NCI-H2227 treated with DMSO at 0.1 percent for 48 hours (cell line): ENCODE data around the gene ZNF385B.
"Not testable (repeated sequence)": the region's sequence is repeated elsewhere in the genome, so short reads cannot be mapped to it uniquely, and the experiment has no call there.

ENCODE experiments used
- DNase-seq: peaks from one replicate; lab custom pipeline; 2025; lab: John Stamatoyannopoulos, UW

ZNF385B gene

DNA sequence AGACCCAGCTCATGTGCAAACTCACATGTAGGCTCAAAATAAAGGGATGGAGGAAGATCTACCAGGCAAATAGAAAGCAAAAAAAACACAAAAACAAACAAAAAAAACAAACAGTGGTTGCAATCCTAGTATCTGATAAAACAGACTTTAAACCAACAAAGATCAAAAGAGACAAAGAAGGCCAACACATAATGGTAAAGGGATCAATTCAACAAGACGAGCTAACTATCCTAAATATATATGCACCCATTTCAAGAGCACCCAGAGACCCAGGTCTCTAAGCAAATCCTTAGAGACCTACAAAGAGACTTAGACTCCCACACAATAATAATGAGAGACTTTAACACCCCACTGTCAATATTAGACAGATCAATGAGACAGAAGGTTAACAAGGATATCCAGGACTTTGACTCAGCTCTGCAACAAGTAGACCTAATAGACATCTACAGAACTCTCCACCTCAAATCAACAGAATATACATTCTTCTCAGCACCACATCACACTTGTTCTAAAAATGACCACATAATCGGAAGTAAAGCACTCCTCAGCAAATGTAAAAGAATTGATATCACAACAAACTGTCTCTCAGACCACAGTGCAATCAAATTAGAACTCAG is 229.5 kb downstream of the ZNF385B start:
- not testable (repeated sequence) for DNase-seq

DNA sequence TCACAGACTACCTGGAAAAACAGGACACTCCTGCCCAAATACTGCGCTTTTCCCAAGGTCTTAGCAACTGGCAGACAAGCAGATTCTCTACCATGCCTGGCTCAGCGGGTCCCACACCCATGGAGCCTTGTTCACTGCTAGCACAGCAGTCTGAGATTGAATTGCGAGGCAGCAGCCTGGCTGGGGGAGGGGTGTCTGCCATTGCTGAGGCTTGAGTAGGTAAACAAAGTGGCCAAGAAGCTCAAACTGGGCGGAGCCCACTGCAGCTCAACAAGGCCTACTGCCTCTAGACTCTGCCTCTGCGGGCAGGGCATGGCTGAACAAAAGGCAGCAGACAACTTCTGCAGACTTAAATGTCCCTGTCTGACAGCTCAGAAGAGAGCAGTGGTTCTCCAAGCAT is 231.6 kb downstream of the ZNF385B start:
- DNase-seq = not testable (repeated sequence)

DNA sequence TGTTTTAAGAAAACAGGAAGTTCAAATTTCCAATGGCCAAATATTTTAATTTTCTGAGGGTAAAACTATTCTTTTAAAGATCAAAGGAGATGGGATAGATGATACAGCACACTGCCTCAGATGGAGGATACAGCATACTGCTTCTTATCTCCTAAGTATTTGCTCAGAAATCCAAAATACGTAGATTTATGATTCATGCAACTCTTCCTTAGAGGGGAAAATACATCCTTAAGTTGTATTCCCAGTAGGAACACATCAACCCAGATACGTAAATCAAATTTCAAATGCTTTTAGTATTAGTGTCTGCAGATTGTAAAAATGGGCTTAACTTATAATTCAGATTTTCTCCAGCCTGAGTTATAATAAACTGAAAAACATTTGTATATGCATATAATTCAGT is 235.2 kb downstream of the ZNF385B start:
- DNase-seq = no peak

DNA sequence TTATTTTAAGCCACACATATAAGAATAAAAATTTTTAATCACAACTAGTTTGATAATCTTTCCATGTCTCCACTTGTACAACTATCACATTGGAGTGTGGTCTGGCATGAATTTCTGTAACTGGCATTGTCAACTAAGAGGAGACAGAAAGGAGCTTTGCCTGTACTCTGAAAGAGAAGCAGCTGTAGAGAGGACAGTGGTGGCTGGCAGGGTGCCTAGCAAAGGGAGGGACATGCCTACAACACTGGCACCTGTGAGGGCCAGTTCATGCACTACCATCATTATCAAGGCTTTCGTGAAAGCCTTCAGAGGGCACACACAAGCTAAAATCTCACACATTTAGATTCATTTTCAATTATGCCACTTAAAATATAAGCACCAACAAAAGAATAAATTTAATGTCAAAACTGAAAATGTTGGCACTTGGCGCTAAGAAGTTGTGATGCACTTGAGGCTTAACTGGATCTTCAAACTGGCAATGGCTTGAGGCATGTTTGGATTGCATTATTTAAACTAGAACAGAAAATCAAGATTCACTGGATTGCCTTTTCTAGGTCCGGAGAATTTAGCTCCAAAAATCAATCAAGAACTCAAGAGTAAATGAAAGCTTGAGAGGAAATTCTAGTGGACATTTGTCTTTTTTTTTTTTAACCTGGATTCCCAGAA is 238.6 kb downstream of the ZNF385B start:
- no peak for DNase-seq

DNA sequence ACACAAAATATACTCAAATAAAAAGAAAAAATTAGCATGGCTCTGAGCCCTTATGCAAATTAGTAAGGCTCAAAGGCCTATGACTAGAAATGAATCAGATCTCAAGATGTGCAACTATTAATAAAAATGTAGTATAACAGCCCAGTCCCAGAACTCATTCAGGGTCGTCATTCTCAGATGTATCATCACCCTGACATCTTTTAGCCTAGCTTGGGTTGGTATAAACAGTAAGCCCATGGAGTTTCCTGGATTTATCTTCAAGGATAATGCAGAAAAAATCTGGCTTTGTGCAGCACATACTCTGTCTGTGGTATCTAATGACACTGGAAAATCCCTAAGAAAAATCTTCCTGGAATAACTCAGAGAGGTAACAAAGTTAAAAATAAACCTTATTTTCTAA is 239.3 kb downstream of the ZNF385B start:
- DNase-seq = no peak

DNA sequence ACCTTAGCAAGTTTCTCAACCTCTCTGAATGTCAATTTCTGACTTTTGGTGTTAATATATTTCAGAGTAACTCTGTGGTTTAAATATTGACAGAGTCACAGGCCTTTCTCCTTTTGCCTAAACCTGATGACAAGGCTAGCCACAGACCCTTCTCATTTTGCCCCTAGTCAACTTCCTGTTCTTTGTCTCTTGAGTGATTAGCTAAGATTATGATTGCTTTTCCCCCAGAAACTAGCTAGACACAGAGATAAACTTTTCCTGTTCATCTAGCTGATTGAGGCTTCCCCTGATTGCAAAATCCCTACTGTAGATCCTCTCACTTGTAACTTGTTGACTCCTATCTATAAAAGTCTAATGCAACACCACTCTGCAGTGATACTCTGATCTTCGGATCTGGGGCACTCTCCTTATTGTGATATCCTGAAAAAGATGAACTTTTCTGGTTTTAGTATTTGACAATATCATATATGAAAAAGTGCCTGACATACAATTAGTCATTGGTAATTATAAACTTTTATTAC is 241.4 kb downstream of the ZNF385B start:
- no peak for DNase-seq

DNA sequence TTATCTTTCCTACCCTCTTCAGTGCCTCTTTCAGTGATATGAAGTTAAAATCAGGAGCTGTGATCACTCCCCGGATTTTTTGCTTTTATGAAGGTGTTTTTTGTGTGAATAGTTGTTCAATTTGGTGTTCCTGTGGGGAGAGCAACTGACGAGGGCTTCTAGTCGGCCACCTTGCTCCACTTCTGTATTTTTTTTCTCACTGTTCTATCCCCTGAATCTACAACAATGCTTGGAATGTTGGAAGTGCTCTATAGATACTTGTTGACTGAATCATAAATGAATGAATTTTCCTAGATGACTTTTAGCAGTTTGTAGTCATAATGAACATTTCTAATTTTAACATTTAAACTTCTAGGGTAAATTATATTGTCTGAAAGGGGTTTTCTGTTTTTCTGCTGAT is 247.3 kb downstream of the ZNF385B start:
- DNase-seq = no peak

DNA sequence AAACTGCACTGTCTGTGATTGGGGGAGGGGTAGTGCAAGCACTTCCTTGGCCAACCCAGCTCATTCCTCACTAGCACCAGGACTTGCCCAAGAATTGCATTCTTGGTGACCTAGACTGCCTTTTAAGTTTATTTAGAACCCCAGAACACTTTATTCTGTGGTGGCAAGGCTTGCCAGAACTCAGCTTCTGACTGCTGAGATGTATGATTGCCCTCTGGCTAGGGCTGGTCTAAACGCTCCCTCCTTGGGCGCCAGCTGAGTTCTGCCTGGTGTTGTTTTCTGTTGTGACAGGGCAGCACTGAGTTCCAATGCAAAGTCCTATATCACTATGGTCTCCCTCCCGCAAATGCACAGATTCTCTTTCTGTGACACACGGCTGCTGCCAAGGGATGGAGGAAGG is 247.7 kb downstream of the ZNF385B start:
- no peak for DNase-seq

DNA sequence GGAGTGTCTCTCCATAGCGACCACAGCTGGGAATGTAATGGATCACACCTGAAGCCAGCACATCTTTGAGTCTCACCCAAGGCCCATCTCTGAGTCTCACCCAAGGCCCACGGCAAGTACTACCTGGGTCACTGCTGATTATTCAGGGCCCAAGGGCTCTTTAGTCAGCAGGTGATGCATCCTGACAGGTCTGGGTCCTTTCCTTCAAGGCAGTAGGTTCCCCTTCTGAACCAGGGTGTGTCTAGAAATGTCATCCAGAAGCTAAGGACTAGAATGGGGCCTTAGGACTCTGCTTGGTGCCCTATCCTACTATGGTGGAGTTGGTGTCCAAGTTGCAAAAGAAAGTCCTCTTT is 248.1 kb downstream of the ZNF385B start:
- no peak for DNase-seq

DNA sequence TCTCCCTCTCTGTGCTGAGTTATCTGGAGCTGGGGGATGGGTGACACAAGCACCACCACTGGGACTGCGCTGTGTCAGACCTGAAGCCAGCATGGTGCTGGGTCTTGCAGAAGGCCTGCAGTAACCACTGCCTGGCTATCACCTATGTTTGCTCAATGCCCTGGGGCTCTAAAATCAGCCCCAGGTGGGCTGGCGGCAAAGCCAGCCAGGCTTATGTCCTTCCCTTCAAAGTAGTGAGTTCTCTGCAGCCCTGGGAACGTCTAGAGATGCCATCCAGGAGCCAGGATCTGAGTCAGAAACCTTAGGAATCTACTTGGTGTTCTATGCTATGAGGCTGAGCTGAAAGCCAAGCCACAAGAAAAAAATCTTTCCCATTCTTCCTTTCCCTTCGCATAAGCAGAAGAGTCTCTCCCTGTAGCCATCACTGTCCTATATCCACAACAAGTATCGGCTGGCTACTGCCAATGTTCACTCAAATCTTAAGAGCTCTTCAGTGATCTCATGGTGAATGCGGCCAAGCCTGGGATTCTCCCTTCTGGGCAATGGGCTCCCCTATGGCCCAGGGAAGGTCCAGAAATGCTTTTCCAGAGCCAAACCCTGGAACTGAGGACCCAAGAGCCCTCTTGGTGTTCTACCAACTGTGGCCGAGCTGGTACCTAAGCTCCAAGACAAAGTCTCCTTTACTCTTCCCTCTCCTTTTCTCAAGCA is 248.7 kb downstream of the ZNF385B start:
- no peak for DNase-seq

DNA sequence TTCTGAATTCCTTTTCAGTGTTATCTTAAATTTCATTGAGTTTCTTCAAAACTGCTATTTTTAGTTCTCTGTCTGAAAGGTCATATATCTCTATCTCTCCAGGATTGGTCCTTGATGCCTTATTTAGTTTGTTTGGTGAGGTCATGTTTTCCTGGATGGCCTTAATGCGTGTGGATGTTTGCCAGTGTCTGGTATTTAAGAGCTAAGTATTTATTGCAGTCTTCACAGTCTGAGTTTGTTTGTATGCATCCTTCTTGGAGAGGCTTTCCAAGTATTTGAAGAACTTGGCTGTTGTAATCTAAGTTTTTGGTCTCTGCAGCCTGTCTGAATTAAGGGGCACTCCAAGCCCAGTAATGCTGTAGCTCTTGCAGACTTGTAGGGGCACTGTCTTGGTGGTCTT is 249.3 kb downstream of the ZNF385B start:
- no peak for DNase-seq

DNA sequence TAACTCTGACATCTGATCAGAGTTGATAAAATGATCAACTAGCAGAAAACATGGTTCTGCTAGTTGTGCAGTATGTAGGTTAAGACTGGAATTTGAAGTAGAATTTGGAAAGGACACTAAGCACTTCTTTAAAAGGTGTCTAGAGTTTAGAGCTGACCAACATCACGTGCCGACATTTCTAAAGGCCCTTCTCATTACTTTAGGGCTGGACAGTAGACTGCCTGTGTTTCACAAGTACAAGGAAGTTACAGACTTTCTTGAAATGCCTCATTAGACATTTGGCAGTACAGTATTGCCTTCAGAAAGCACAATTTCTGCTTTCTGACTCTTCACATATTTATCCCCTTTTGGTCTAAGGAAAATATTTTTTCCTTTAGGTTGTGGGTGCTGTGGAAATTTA is 255.3 kb downstream of the ZNF385B start:
- no peak for DNase-seq

DNA sequence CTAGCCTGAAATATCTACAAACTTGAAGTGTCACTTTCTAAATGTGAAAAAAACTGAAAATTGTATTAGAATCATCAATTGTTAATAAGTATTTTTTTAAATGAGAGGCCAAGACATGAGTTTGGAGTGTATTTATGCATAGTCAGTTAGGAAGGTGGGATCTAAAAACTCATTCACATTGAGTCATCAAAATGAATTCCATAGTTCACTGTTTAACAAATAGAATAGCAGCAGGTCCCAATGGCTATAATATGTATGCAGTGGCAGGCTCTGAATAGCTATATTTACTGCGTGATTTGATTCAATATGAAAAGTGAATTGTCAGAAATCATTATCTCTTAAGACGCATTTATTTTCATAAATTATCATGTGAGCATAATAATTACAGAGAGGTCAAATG is 256.1 kb downstream of the ZNF385B start:
- no peak for DNase-seq

DNA sequence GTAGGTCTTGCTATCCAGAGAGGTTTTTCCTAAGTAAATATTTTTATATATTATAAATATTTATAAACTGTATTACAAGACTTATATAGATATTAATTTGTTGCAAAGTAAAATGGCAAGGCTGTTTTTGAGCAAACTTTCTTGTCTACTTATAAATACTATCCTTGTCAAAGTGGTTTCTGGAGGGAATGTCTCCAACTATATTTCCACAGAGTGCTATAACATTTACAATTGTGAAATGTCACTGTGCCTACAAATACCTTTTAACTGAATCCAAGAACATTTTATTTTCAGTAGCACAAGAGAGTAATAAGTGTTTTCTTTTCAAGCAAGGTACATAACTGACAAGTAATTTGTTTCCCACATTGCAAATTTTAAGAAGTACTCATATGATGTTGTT is 256.8 kb downstream of the ZNF385B start:
- no peak for DNase-seq

DNA sequence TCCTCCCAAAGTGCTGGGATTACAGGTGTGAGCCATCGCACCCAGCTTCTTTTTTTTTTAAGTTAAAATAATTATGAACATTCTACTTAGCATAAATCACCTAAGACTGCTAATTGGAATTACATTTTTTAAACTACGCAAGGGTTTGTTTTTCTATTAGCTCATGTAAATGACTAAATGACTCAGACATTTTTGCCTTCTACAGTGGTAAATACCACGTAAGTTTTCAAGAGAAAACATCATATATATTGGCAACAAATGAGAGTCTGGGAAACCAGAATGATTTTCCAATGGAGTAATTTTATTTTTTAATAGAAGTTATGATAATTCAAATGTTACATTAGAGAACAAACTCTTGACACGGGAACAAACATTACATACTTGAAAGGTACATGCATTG is 259.0 kb downstream of the ZNF385B start:
- DNase-seq = no peak

DNA sequence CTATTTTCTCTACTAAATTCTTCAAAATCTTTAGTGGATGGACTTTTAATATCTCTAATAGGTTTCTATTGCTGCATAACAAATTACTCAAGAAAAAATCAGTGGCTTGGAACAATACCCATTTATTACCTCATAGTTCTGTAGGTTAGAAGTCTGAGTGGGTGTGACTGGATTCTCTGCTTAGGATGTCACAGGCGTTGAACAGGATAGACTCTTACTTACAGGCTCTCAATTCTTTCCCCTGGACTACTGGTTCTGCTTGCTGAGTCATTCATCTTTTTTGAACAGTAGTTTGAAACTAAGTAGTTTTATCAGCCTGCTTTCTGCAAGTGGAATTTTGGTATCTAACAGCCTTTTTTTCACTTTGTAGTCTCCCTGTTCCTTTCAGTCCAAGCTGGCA is 265.4 kb downstream of the ZNF385B start:
- DNase-seq = no peak

DNA sequence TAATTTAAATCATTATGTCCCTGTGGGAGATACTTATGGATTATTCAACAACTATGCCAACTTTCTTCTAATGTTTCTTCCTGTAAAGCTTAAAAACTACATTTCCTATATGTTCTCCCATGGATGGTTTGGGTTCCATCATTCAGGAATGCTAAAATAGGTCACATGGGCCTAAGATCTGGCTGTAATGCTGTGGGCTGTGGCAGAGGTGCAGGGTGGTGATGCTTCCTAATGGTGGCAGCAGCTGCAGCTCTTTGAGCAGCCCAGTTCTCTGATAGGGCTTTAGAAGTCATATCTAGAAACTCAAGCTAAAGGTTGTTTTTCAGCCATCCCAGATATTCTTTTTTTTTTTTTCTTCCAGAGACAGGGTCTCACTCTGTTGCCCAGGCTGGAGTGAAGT is 266.1 kb downstream of the ZNF385B start:
- no peak for DNase-seq

DNA sequence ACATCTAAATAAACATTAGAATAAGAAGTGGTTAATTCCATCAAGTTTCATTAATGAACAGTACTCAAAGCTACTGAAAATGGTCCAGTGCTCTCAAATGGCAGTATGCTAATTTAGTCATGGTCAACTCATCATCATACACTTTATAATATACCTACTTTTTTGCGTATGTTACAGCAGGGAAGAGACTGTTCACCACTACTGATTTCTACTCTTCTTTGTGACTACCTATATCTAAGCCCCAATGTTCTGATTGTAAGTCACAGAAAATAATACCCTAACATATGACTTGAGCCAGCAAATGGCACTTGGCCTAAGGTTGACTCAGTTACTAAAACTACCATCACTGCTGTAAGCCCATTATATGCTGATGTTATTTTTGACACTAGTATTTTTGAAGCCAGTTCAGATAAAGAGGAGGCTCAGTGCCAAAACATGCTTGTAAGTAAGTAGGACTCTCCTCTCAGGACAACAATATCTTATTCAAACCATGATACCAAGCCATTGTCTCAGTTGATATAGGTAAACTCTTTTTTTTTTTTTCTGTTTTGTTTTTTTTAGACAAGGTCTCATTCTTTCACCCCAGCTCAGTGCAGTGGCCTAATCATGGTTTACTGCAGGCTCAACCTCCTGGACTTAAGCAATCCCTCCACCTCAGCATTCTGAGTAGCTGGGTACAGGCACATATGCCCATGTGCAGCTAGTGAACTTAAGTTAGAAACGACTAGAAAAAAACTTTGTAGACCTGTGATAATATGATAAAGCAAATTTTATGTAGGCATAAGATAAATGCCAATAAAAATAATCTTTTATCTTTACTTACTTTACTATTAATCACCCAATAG is 266.9 kb downstream of the ZNF385B start:
- no peak for DNase-seq

DNA sequence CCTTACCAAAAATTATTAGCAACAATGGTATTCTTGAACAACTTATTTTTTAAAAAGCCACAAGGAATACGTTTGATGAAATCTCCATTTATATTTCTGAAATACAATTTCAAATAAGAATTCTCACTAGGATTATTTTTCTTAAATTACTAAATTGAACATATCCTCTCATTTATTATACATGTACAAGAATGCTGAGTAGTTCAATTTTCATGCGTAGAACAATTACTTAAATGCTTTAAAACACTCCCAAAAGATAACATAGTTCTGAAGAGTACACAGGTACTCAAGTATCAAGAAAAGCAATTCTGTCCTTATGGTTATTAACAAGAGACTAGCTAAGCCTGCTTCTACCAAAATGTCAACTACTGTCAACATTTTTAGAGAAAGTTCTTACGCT is 268.1 kb downstream of the ZNF385B start:
- DNase-seq = no peak

DNA sequence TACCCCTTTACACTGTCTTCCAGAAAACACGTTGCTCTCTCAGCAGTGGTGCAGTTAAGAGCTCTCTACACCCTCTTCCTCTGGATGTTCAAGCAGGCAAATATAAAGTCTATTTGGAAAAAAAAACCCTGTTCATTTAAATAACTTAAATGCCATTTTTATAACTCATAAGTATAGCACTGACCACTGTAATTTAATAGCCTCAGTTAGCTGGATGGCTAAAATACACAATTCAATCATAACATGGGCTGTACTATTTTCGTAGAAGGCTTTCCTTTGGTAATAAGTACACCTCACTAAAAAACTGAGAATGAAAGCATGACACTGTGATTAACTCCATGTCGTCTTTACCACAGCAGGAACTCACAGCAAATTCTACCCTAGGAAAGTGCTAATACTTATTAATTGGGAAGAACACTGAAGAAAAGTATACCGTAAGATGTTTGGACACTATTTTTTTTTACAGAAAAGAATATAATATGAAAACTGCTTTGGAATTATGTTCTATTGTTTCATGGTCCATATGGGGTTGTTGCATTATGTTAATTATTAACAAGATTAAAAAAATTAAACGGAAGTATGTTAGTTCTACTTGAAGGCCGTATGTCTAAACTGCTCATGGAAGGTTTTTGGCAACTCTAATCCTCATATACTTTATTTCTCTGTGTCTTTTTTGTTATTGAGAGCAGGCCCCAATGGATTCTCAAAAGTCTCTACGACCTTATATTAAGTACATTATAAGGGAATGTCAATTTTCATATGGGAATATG is 269.1 kb downstream of the ZNF385B start:
- DNase-seq = peak; percentile 59

DNA sequence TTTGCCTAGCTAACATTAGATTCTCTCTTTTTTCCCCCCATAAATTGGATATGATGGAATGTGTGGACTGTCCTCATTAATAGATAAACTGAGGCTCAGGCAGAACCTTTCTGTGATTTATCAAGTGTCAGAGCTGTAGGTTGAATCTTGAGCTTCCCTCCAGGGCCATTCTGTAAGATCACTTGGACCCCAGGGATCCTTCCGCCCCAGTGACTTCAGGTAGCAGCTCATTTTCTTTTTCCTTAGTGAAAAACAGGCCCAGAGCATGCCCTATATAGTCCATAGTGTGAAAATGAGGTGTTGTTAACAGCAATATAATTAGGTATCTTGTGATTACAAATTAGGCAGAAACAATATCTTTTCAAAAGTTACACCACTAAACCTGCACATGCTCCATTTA is 269.7 kb downstream of the ZNF385B start:
- no peak for DNase-seq
